ENCODE results near the gene ASB1.

Gene ASB1

DNA sequence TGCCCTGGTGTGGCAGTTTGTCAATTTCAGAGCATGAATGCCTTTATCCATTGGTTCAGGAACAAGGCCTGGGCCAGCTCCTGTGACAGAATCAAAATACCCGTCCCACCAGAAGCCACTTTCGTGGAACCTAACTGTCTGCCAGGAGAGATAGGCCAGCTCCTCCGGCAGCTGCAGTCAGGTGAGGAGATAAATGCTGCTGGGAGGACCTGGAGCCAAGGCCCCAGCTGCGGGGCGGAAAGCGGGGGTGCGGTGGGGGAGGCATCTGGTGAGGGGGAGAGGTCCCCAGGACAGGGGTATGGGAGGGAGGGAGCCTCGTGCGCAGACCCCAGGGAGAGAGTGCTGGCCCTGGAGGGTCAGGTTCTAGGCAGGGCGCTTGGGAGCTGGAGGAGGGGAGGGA, 4.4 kb upstream of the ASB1 start:
- no peak for DNase-seq (ENCODE audit: low read depth in 3 of 3, low spot score in 1 of 3)

DNA sequence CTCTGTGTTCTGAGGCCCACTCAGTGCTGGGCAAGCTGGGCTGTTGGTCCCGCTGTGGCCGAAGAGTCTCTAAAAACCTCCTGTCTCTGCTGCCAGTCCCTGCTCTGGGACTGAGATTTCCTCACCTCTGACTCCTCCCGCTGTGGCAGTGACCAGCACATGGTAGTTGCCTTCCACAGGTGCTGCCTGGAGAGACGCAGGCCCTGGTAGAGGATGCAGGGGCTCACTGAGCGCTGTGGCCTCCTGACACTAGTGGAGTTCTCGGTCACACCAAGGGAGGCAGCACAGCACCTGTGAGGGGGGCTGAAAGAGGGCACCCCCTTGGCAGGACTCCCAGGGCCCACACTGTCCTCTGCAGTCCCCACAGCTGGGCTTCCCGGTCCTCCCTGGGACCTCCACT, 3.8 kb upstream of the ASB1 start:
- DNase-seq (ENCODE audit: low read depth in 3 of 3, low spot score in 1 of 3), result no peak

DNA sequence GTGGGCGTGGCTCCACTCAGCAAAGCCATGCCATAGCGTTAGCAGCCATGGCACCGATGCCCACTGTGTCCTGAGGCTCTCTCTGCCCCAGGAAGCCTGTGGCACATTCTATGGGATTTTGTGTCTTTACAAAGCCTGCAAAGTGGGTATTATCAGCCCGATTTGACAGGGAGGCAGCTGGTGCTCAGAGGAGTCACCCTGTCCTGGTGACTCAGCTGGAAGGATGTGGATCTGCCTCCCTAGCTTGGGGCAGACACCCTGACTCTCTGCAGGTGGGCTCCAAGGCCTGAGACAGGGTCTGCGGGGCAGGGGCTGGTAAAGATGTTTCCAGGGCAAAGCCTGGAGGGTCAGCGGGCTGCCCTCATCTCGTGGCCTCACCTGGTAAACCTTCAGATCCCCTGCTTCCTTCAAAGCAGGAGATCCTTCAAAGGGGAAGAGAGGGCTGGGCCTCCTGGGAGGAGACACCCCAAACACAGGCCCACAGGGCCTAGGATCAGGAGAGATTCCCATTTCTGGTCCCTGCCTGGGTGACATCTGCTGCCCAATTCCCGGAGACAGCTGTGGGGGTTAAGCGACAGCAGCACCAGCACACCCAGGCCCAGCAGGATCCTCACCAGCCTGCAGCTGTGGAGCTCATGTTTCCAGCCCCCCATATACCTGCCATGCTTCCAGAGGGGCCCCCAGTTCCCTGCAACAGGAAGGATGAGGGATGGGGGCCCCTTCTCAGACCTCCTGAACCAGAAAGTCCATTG, 3.0 kb upstream of the ASB1 start:
- no peak for DNase-seq (ENCODE audit: low read depth in 3 of 3, low spot score in 1 of 3)

DNA sequence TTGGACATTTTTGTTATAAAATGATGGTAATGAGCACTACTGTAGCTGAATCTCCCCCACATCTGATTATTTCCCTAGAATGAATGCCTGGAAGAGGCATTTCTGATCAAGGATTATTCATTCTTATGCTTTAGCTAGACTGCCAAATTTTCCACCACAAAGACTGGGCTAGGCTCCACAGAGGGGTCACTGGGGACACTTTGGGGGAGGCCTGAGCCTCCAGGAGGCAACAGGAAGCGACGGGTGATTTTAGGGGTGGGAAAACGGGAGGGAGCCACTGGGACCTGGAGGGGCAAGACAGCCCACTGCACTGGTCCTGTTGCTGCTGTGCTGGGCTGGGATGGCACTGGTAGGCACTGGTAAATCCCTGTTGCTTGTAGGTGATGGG, 2.4 kb upstream of the ASB1 start:
- no peak for DNase-seq (ENCODE audit: low read depth in 3 of 3, low spot score in 1 of 3)

DNA sequence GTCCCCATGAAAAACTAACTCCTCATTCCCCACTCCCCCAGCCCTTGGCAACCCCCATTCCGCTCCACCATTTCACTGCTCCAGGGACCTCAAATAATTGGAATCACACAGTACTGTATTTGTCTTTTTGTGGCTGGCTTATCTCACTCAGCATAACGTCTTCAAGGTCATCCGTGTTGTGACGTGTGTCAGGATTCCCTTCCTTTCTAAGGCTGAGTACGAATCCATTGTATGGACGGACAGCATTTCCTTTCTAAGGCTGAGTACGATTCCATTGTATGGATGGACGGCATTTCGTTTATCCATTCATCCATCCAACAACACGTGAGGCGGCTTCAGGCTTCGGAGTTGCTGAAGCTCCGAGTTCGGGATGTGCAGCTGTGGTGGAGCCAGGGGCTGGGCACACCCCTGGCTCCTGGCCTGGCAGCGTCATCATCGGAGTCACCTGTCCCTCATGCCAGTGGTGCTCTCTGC, 1.2 kb upstream of the ASB1 start:
- no peak for DNase-seq (ENCODE audit: low read depth in 3 of 3, low spot score in 1 of 3)

DNA sequence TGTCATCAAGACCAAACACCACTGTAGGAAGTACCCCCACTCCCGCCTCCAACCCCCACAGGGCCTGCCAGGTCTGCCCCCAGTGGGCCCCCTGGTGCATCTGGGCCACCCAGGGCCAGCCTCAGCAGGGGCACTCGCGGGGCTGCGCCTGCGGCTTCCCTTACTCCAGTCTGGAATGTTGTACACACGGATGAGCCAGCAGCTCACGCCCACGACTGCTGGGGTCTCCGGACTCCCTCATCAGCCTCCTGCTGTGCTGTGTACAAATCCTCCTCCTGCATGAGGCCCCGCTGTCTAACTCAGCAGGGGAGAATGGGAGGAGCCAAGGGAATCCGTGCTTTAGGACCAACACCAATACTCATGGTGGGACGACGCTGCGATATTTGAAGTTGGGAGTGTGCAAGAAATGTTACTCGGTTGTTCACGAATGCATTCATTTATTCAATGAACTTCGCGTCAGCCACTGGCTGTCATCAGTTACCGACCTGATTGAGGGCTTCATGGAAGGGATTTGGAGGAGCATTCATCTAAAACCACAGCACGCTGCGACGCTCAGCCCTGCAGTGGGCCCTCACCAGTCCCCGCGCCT, 654 bp upstream of the ASB1 start:
- DNase-seq (ENCODE audit: low read depth in 3 of 3, low spot score in 1 of 3), result no peak

DNA sequence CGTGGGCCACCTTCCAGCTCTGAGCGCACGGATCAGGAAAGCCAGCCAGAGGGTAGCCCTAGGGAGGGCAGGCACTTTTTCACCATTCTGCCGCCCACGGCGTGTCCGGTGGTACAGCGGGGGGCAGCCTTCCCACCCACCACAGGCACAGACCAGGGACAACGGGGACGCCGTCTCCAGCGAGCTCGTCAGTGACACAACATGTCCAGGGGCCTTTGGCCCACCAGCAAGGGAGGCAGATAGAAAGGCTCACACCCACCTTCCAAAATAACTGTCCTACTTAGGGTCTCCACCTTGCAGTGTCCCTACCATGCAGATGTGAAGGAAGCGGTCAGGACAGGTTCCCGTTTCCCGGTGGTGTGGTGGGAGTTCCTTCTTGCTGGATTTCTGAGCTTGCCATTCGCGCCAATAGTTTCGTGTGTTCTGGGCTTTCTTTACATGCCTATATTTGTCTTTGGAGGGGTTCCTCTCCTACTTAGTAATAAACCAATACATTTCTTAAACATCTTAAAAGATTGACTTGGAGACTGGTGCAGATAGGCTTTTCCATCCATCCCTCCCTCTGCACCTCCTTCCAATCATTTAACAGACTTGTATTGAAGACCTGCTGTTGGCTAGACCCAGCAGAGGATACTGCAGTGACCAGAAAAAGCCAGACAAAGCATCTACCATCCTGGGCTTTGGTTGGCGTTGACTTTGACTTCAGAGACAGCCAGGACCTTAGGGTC, 872 bp downstream of the ASB1 start:
- DNase-seq (ENCODE audit: low read depth in 3 of 3, low spot score in 1 of 3), result no peak

DNA sequence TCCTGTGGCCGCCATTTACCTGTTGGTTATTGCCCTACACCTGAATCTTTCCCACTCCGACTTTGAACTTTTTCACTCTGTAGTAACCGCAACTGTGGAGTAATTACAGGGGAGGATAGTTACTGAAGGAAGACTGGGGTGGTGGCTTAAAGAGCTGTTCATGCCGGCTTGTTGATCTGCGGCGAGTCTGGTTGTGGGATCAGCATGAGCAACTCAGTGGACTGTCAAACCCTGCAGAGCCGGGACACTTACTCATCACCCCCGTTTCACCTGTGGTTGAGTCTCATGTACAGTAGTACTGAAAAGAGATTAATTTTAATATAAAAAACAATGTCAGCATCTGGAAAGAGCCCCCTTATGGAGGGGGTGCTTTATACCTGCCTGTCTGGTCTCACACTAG, 2.1 kb downstream of the ASB1 start:
- DNase-seq (ENCODE audit: low read depth in 3 of 3, low spot score in 1 of 3), result no peak

DNA sequence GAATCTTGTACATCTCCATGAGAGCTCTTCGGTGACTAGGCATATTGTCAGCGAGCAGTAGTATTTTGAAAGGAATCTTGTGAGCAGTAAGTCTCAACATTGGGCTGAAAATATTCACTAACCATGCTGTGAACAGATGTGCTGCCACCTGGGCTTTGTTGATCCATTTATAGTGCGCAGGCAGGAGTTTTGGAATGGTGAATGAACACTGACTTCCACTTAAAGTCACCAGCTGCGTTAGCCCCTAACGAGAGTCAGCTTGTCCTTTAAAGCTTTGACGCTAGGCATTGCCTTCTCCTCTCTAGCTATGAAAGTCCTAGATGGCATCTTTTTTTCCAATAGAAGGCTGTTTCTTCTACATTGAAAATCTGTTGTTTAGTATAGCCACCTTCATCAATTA, 4.1 kb downstream of the ASB1 start:
- DNase-seq (ENCODE audit: low read depth in 3 of 3, low spot score in 1 of 3), result no peak

DNA sequence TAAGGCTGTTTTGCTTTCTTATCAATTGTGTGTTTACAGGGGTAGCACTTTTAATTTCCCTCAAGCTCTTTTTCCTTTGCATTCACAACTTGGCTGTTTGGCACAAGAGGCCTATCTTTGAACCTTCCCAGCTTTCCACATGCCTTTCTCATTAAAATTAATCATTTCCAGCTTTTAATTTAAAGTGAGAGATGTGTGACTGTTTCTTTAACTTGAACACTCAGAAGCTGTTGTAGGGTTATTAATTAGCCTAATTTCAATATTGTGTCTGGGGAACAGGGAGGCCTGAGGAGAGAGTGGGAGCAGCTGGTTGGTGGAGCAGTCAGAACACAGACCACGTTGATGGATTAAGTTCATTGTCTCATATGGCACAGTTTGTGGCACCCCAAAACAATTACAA, 4.7 kb downstream of the ASB1 start:
- no peak for DNase-seq (ENCODE audit: low read depth in 3 of 3, low spot score in 1 of 3)

DNA sequence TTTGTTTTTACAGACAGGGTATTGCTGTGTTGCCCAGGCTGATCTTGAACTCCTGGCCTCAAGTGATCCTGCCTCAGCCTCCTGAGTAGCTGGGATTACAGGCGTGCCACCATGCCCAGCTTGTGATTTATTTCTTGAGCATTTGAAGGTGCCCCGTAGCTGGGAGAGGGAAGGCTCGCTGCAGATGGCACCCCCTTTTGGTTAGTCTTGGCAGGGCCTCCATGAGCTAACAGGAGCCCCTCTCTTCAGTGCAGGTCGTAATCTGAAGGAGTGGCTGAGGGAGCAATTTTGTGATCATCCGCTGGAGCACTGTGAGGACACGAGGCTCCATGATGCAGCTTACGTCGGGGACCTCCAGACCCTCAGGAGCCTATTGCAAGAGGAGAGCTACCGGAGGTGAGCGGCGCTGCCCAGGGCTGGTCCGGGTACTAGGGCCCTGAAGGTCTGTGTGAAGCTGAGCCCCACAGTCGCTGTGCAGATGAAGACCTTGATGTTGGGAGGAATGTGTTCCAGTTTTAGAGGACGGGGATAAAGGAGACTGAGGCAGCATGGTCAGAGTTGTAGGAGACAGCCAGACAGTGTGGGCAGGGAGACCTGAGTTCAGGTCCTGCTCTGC, 6.7 kb downstream of the ASB1 start:
- DNase-seq (ENCODE audit: low read depth in 3 of 3, low spot score in 1 of 3), result no peak

DNA sequence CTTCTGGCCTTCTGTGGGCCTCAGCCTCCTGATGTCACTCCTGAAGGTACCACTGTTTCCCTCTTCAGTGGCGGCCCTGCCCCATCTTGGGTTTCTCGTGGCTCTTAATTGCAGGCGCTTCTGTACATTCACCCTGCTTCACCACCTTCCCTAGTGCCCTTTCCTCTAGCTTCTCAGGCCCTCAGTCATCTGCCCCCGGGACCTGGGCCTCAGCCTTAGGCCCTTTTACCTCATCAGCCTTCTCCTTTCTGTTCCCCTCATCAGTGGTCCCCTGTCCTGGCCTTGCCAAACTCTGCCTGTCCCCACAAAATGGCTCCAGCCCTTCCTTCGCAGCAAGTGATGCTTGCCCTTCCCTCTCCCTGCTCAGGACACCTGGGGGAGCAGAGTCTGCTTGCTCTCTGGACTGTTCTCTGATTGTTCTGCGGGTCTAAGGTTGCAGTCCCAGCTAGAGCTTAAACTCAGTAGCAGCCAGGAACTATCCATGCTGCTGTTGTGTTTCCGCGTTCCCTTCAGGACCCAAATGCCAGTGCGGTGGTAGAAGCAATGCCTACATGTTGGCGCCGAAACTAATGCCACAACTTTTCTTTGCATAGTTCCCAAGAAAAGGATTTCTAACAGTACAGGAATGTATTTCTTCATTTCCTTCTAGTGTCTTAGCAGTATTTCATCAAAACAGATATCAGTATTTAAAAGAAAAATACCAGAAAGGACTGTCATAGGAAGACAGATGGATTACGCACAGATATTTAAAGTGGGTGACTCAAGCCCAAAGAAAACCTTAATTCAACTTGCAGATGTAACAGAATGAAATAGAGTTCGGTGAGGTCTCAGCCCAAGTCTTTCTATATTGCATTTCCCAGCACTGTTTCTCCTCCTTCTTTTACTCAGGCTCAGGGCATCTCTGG, 7.5 kb downstream of the ASB1 start:
- no peak for DNase-seq (ENCODE audit: low read depth in 3 of 3, low spot score in 1 of 3)

DNA sequence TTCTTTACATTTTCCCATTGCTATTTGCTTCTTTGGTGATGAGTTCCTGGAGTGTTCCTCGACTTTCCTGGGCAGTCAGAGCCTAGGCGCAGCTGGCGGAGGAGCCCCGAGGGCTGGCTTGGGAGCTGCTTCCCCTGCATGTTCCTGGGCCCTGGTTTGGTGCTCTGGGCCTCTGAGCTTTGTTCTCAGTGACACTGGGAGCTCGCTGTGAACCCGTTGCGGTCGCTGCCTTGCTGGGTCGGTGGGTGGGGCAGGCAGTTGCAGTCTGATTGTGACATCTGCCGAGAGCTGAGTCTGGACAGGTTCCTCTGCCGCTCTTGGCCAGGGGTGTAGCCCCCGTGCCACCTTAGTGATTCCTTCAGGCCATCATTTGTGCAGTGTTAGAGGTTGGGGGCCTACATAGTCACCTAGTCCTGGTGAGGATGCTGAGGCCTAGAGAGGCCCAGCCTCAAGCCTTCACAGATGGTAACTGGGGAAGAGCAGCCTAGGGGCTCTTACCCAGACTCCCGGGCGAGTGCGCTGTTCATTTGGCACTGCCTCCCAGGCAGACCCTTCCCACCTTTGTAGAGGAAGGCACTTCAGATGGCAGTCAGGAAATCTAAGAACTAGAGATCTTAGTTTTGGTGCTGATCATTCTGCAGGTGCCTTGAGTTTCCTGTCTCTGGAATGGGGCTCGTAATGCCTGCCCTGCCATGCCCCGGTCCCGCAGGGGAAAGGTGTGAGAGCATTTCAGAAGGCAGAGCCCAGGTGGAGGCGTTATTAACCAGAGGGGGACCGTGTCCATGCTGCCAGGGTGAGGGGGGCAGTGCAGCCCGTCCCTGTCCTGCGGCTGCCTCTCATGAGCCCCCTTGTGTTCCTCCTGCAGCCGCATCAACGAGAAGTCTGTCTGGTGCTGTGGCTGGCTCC, 8.4 kb downstream of the ASB1 start:
- DNase-seq (ENCODE audit: low read depth in 3 of 3, low spot score in 1 of 3), result no peak

DNA sequence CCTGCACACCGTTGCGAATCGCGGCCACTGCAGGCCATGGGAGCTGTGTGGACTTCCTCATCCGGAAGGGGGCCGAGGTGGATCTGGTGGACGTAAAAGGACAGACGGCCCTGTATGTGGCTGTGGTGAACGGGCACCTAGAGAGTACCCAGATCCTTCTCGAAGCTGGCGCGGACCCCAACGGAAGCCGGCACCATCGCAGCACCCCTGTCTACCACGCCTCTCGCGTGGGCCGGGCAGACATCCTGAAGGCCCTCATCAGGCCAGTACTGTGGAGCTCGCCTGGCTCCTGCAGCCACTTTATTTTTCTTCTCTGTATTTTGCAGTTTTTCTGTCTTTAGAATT, 9.0 kb downstream of the ASB1 start:
- no peak for DNase-seq (ENCODE audit: low read depth in 3 of 3, low spot score in 1 of 3)

DNA sequence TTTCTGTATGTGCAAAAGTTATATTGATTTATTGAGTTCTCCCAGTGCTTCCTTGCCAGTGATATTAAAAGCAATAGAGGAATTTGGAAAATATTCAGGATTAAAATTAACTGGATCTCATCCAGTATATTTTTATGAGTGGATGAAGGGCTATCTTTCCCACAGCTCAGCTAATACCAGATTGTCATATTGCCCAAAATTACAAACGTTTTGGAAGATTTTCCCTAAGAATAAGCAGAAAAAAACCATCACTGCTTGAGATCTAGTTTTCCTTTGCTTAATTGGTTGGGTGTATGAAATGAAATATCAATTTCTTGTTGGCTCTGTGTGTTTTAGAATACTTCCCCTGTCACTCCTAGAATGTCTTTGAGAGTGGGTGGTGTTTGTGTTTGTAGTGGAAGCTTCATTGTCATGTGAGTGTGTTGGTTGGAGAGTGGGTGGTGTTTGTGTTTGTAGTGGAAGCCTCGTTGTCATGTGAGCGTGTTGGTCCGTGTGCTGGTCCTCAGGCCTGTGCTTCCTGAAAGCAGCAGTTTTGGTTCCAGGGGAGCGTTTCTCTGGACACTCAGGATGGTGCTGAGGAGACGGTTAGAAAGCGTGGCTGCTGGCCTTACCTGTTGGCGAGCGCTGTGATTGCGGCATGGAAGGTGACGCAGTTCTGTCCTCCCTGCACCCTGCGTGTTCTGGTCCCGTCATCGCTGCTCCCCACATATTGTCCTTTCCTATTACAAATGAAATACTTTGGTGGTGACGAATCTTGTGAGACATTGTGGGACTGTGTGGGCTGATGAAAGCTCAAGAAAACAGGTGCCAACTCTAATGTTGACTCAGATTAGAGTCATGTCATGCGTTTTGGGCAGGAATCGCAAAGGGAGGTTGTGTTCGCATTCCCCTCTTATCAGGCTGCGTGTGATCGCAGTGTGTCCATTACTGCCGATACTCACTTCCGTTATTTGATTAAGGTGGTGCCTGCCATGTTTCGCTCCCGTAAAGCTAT, 12.4 kb downstream of the ASB1 start:
- DNase-seq (ENCODE audit: low read depth in 3 of 3, low spot score in 1 of 3), result peak in 1 of 3 donors; percentile 22

DNA sequence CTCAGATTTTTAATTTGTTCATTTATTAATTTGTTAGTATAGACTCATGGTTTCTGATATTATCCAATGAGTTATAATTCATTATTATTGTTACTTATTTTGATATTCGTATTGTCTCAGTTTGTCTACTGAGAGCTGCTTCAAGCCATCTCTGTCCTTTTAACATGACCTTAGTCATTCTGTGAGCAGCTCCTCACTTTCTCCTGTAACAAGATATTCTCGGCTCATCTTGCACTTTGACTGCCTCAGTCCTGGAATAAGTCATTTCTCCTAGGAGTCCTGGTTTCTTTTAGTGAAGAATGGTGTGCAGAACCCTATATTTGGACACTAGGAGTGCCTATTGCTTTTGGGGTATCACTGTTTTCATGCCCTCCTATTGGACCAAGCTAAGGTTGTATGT, 13.2 kb downstream of the ASB1 start:
- no peak for DNase-seq (ENCODE audit: low read depth in 3 of 3, low spot score in 1 of 3)

DNA sequence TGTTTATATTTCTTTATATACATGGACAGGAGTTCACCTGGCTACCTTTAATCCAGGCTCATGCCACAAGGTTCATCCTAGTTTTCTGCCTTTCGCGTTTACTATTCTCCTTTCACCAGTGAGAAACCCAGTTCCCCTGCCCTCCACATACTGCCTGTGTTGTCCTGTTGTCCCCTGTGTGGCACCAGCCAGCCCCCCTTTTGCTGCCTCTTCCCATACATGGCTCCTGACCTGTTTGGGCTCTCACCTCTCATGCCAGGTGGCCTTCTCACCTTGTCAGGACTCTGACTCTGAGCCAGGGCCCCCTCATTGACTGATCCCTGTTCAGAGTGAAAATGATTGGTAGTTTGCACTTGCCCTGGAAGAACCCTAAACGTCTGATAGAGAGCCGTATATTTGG, 13.6 kb downstream of the ASB1 start:
- DNase-seq (ENCODE audit: low read depth in 3 of 3, low spot score in 1 of 3), result no peak

DNA sequence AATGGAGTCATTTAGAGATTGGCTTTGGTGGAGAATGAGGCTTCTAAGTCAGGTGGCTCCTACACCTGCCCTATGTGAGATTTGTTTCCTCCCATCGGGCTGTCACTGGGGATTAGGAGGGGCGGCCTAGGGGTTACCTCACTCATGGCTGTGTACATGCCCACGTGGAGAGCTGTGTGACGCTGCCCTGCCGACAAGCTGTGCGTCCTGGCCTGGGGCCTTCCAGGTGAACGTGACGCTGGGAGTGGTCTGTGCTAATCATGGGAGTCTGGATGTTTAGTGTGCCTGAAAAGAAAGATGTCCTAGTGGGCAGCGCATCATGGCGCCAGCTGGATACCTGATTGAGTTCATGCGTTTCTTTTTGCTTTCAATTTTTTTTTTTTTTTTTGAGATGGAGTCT, 14.0 kb downstream of the ASB1 start:
- no peak for DNase-seq (ENCODE audit: low read depth in 3 of 3, low spot score in 1 of 3)

Data from stimulated activated CD4-positive, alpha-beta T cell treated with anti-CD3 and anti-CD28 coated beads, TNF-alpha, amount 100 ng/mL, for 1 hour (primary cell).